ENCODE results near the gene ZNF341. TPM values are rescaled to one million over a fixed set of nuclear protein-coding genes. Genes with fewer than 3 reads are reported as not detected.

The ZNF341 gene
- total and polyA plus RNA-seq, 2 experiments from 2014 or later, result 4.3 to 6.1 TPM

DNA sequence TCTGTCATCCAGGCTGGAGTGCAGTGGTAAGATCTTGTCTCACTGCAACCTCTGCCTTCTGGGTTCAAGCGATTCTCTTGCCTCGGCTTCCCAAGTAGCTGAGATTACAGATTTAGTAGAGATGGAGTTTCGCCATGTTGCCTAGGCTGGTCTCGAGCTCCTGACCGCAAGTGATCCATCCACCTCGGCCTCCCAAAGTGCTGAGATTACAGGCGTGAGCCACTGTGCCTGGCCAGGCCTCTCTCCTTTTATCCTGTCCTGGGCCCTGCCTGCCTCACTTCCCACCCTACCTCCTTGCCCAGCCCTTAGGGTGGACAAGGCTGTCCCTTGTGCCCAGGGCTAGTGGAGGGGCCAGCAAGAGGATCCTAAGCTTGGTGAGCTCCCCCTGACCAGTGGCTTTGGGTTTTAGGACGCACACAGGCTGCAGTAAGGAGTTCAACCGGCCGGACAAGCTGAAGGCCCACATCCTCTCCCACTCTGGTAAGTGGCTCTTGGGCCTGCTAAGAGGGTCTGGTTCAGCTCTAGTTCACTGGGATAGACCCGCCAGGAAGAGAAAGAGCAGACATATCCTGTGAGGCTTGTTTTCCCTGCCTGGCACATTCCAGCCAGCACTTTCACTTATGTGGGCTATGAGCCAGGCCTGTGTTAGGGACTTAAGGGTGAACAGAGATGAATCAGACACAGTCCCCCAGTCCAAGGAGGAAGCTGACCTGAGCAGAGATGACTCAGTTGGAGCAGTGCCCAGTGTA is 57.5 kb downstream of the ZNF341 start:
- no peak for ATAC-seq
- Histone ChIP-seq H3K27ac (ENCODE audit: low read depth) (no peak overlapping the region), H3K4me2 (no peak overlapping the region)

More for the DNA sequence above, 57.5 kb downstream of the ZNF341 start:
- H3F3A ChIP-seq (replicated peaks; ENCODE audit: low read depth), result no peaks in the 10 kb centered on the region
- no peaks in the 10 kb centered on the region for H3K36me3 Mint-ChIP-seq (ENCODE audit: low read depth)
- TF ChIP-seq NANOG (IDR thresholded peaks at IDR 0.05; ENCODE audit: borderline replicate concordance) (no peak), CREB1 (CRISPR knock-in tag; IDR thresholded peaks at IDR 0.05; ENCODE audit: low read depth) (no peak), CTCF (conservative IDR thresholded peaks at IDR 0.05; ENCODE audit: low read depth in 2 of 2) (no peak), EZH2phosphoT487 (IDR thresholded peaks at IDR 0.05; ENCODE audit: unreplicated experiment) (no peak), POLR2AphosphoS5 (IDR thresholded peaks at IDR 0.05; ENCODE audit: low read depth) (no peak), ZNF331 (CRISPR knock-in tag; IDR thresholded peaks at IDR 0.05; ENCODE audit: low read depth) (no peak), STAT1 (IDR thresholded peaks at IDR 0.05; ENCODE audit: unreplicated experiment) (no peak), JUNB (IDR thresholded peaks at IDR 0.05; ENCODE audit: unreplicated experiment) (no peak), ZNF114 (CRISPR knock-in tag; IDR thresholded peaks at IDR 0.05) (no peak), EZH2 (IDR thresholded peaks at IDR 0.05; ENCODE audit: low read depth, unreplicated experiment) (no peak), ZNF462 (CRISPR knock-in tag; IDR thresholded peaks at IDR 0.05) (no peak)
- TF ChIP-seq, protein P1, sequence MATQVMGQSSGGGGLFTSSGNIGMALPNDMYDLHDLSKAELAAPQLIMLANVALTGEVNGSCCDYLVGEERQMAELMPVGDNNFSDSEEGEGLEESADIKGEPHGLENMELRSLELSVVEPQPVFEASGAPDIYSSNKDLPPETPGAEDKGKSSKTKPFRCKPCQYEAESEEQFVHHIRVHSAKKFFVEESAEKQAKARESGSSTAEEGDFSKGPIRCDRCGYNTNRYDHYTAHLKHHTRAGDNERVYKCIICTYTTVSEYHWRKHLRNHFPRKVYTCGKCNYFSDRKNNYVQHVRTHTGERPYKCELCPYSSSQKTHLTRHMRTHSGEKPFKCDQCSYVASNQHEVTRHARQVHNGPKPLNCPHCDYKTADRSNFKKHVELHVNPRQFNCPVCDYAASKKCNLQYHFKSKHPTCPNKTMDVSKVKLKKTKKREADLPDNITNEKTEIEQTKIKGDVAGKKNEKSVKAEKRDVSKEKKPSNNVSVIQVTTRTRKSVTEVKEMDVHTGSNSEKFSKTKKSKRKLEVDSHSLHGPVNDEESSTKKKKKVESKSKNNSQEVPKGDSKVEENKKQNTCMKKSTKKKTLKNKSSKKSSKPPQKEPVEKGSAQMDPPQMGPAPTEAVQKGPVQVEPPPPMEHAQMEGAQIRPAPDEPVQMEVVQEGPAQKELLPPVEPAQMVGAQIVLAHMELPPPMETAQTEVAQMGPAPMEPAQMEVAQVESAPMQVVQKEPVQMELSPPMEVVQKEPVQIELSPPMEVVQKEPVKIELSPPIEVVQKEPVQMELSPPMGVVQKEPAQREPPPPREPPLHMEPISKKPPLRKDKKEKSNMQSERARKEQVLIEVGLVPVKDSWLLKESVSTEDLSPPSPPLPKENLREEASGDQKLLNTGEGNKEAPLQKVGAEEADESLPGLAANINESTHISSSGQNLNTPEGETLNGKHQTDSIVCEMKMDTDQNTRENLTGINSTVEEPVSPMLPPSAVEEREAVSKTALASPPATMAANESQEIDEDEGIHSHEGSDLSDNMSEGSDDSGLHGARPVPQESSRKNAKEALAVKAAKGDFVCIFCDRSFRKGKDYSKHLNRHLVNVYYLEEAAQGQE (IDR thresholded peaks at IDR 0.05; ENCODE audit: unreplicated experiment), result no peak
- TF ChIP-seq, protein P2, sequence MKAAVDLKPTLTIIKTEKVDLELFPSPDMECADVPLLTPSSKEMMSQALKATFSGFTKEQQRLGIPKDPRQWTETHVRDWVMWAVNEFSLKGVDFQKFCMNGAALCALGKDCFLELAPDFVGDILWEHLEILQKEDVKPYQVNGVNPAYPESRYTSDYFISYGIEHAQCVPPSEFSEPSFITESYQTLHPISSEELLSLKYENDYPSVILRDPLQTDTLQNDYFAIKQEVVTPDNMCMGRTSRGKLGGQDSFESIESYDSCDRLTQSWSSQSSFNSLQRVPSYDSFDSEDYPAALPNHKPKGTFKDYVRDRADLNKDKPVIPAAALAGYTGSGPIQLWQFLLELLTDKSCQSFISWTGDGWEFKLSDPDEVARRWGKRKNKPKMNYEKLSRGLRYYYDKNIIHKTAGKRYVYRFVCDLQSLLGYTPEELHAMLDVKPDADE (IDR thresholded peaks at IDR 0.05), result no peak
- no peaks in the 10 kb centered on the region for H4K20me1 ChIP-seq (replicated peaks; ENCODE audit: insufficient read depth)
- no peaks in the 10 kb centered on the region for H3K36me3 ChIP-seq (ENCODE audit: insufficient read depth)
- peaks cover 2% of the 10 kb centered on the region; the same call in 1 of the 3 replicates for H3K4me1 Mint-ChIP-seq
- no peak overlapping the region for H3K27ac Mint-ChIP-seq
- H3K4me1 ChIP-seq (ENCODE audit: insufficient read depth), result no peaks in the 10 kb centered on the region
- H3K79me2 ChIP-seq (replicated peaks; ENCODE audit: insufficient read depth), result no peaks in the 10 kb centered on the region
- H3K9me3 Mint-ChIP-seq, result no peaks in the 10 kb centered on the region; the same call in 2 of the 3 replicates
- peaks cover 8% of the 10 kb centered on the region for H3K27me3 Mint-ChIP-seq (ENCODE audit: insufficient read depth, low read depth, poor library complexity)
- H3K4me3 ChIP-seq, result no peak overlapping the region
- H3K4me3 Mint-ChIP-seq, result no peak overlapping the region
- no peak overlapping the region for H2AFZ ChIP-seq
- H3K27me3 ChIP-seq (ENCODE audit: insufficient read depth), result no peaks in the 10 kb centered on the region
- H3K9me2 ChIP-seq (ENCODE audit: insufficient read depth), result no peaks in the 10 kb centered on the region
- DNase-seq (ENCODE audit: low spot score), result no peak

All from GM23338 (cell line).